SIG-M5 treated with dmso at 0.1 percent for 504 hours (cell line): ENCODE results near the gene CUEDC1.

ENCODE experiments used
- DNase-seq: peaks from one replicate; lab custom pipeline; 2025; ENCODE audit not compliant: unreplicated experiment; lab: John Stamatoyannopoulos, UW

CUEDC1 gene

GRCh38 chr17:57842280-57842679 is 112.9 kb downstream of the CUEDC1 start:
- DNase-seq: no peak

GRCh38 chr17:57839571-57839923 is 115.7 kb downstream of the CUEDC1 start:
- no peak for DNase-seq

- DNase-seq: no peak
These were observed 116.2 kb downstream of the CUEDC1 start for GRCh38 chr17:57838857-57839570.

- DNase-seq: no peak
These were observed 116.8 kb downstream of the CUEDC1 start for GRCh38 chr17:57838453-57838852.

GRCh38 chr17:57835333-57835900 is 119.8 kb downstream of the CUEDC1 start:
- DNase-seq: no peak

- DNase-seq: peak; percentile 32
These were observed 121.0 kb downstream of the CUEDC1 start for GRCh38 chr17:57834146-57834741.

- DNase-seq: peak; percentile 97
These were observed 121.9 kb downstream of the CUEDC1 start for GRCh38 chr17:57833179-57833939.

GRCh38 chr17:57832314-57833178 is 122.7 kb downstream of the CUEDC1 start:
- peak; percentile 89 for DNase-seq

- DNase-seq: no peak
These were observed 124.3 kb downstream of the CUEDC1 start for GRCh38 chr17:57830880-57831279.

- no peak for DNase-seq
These were observed 131.5 kb downstream of the CUEDC1 start for GRCh38 chr17:57823469-57824401.

- no peak for DNase-seq
These were observed 135.3 kb downstream of the CUEDC1 start for GRCh38 chr17:57819867-57820266.

- DNase-seq: no peak
These were observed 135.9 kb downstream of the CUEDC1 start for GRCh38 chr17:57819285-57819684.

GRCh38 chr17:57818066-57818465 is 137.1 kb downstream of the CUEDC1 start:
- DNase-seq: no peak

- DNase-seq: no peak
These were observed 137.9 kb downstream of the CUEDC1 start for GRCh38 chr17:57817299-57817698.

GRCh38 chr17:57814421-57814820 is 140.8 kb downstream of the CUEDC1 start:
- DNase-seq: no peak

- DNase-seq: no peak
These were observed 143.5 kb downstream of the CUEDC1 start for GRCh38 chr17:57811638-57812280.
